Vagina (tissue), 2 donors: ENCODE results near the gene IFIT2. TPM values are rescaled to one million over a fixed set of nuclear protein-coding genes. Genes with fewer than 3 reads are reported as not detected.
A peak's percentile ranks its signal among the peaks of the same experiment; 100 is the strongest.
"Not testable (repeated sequence)": the region's sequence is repeated elsewhere in the genome, so short reads cannot be mapped to it uniquely, and the experiment has no call there.

Experiments used
- DNase-seq, 2 donors: peaks; one replicate each; pipeline ENCODE4 v3.0.0-alpha.2; 2017; ENCODE audit errors: extremely low spot score in 2 of 2
- H3K27ac ChIP-seq: fragments of 200-600 bp; sonication (generic); one replicate; pipeline ENCODE4 v1.5.1; 2019
- H3K27me3 ChIP-seq: fragments of 200-600 bp; sonication (generic); one replicate; pipeline ENCODE4 v1.5.1; 2019
- H3K36me3 ChIP-seq, 2 donors: fragments of 200-600 bp; sonication (generic); one replicate each; pipeline ENCODE4 v1.5.1; 2017 to 2019
- H3K4me1 ChIP-seq: fragments of 200-600 bp; sonication (generic); one replicate; pipeline ENCODE4 v1.5.1; 2019
- H3K4me3 ChIP-seq, 2 donors: fragments of 200-600 bp; sonication (generic); 1 replicate in 1 of 2; 2 replicates in 1 of 2; pipeline ENCODE4 v1.5.1; 2016 to 2019
- H3K9me3 ChIP-seq: fragments of 200-600 bp; sonication (generic); one replicate; pipeline ENCODE4 v1.5.1; 2019
- CTCF ChIP-seq, 3 experiments: fragments of 450-650 bp in 2 of 3; fragments of 200-600 bp in 1 of 3; sonication (generic) in 1 of 3; IDR thresholded peaks; one replicate each; pipeline ENCODE4 v1.5.1; 2017 to 2019; ENCODE audit warnings: antibody characterized with exemption in 3 of 3, mild to moderate bottlenecking in 2 of 3, moderate library complexity in 2 of 3
- POLR2A ChIP-seq, 2 donors: fragments of 450-650 bp; IDR thresholded peaks; one replicate each; pipeline ENCODE4 v1.6.1; 2017; ENCODE audit warnings: antibody characterized with exemption in 2 of 2, mild to moderate bottlenecking in 2 of 2, moderate library complexity in 2 of 2
- POLR2AphosphoS5 ChIP-seq, 2 donors: sonication (generic); formaldehyde crosslinking; IDR thresholded peaks; one replicate each; pipeline ENCODE4 v1.9.0; 2017; ENCODE audit warnings: antibody characterized with exemption in 2 of 2, mild to moderate bottlenecking in 2 of 2, low read depth in 1 of 2; ENCODE audit not compliant: insufficient read depth in 1 of 2
- intact Hi-C: fragments of 100-400 bp; cut with DNase I; formaldehyde crosslinking; loops from one replicate; pipeline ENCODE4 v1.15.1; 2023
- total RNA-seq: library from RNA; depleted of rRNA; stranded (reverse); fragments of >200 nt; gene quantifications from one replicate; pipeline ENCODE4 v1.2.3, GENCODE V29; 2016

Gene IFIT2
- 2.9 TPM for total RNA-seq

GRCh38 chr10:89301721-89302445 lies at the start of gene IFIT2:
Gene IFIT2 (plus strand): TSS chr10:89302046. CDS start chr10:89302124, 78 bp downstream.
- Histone ChIP-seq H3K27me3 (no peaks in the 10 kb centered on the region), H3K4me1 (peaks cover 39% of the 10 kb centered on the region), H3K27ac (peak within 1 kb of the TSS; percentile 89), H3K9me3 (no peaks in the 10 kb centered on the region), H3K36me3 (peaks cover 0 to 9% of the 10 kb centered on the region in 2 donors), H3K4me3 (peak within 1 kb of the TSS; percentile 38 to 54)
- no peak for DNase-seq
- TF ChIP-seq POLR2AphosphoS5 (IDR thresholded peaks at IDR 0.05; ENCODE audit: insufficient read depth in 1 of 2, low read depth in 1 of 2), result peak; percentile 14 to 80
- TF ChIP-seq CTCF (IDR thresholded peaks at IDR 0.05), result no peak
- TF ChIP-seq POLR2A (IDR thresholded peaks at IDR 0.05), result peak in 1 of 2 donors; percentile 38
- intact Hi-C loops, result no loop called here

- intact Hi-C loops, result no loop called here
- no peak overlapping the region for H3K27ac ChIP-seq
Measured at GRCh38 chr10:89252225-89252585, 49.6 kb upstream of the IFIT2 start.

GRCh38 chr10:89255091-89255579 lies 46.7 kb upstream of the IFIT2 start:
- DNase-seq, H3K27ac ChIP-seq, H3K27me3 ChIP-seq, intact Hi-C loops, H3K36me3 ChIP-seq, H3K4me3 ChIP-seq, H3K9me3 ChIP-seq: not testable (repeated sequence)
- H3K4me1 ChIP-seq, result peaks cover 10% of the 10 kb centered on the region

More at GRCh38 chr10:89252225-89252585, 49.6 kb upstream of the IFIT2 start:
- no peaks in the 10 kb centered on the region for H3K27me3 ChIP-seq
- no peaks in the 10 kb centered on the region for H3K36me3 ChIP-seq
- TF ChIP-seq POLR2A (IDR thresholded peaks at IDR 0.05) (no peak), CTCF (IDR thresholded peaks at IDR 0.05) (no peak), POLR2AphosphoS5 (IDR thresholded peaks at IDR 0.05; ENCODE audit: insufficient read depth in 1 of 2, low read depth in 1 of 2) (no peak)
- peak overlapping the region in 1 of 2 donors; percentile 89 for H3K4me3 ChIP-seq
- H3K9me3 ChIP-seq, result no peaks in the 10 kb centered on the region
- peaks cover 10% of the 10 kb centered on the region for H3K4me1 ChIP-seq
- no peak for DNase-seq

- no peak for DNase-seq
- Histone ChIP-seq H3K9me3 (no peaks in the 10 kb centered on the region), H3K4me1 (peaks cover 8% of the 10 kb centered on the region), H3K27me3 (no peaks in the 10 kb centered on the region), H3K36me3 (no peaks in the 10 kb centered on the region), H3K27ac (no peak overlapping the region), H3K4me3 (no peak overlapping the region)
- TF ChIP-seq CTCF (IDR thresholded peaks at IDR 0.05) (no peak), POLR2AphosphoS5 (IDR thresholded peaks at IDR 0.05; ENCODE audit: insufficient read depth in 1 of 2, low read depth in 1 of 2) (no peak), POLR2A (IDR thresholded peaks at IDR 0.05) (no peak)
- intact Hi-C loops, result no loop called here
Measured at GRCh38 chr10:89255793-89256192, 46.1 kb upstream of the IFIT2 start.

- DNase-seq, result no peak
- intact Hi-C loops, result no loop called here
- Histone ChIP-seq H3K9me3 (no peaks in the 10 kb centered on the region), H3K27me3 (no peaks in the 10 kb centered on the region), H3K4me3 (no peak overlapping the region), H3K27ac (no peak overlapping the region), H3K36me3 (no peaks in the 10 kb centered on the region), H3K4me1 (peaks cover 8% of the 10 kb centered on the region)
- no peak for TF ChIP-seq CTCF (IDR thresholded peaks at IDR 0.05)
- no peak for TF ChIP-seq POLR2AphosphoS5 (IDR thresholded peaks at IDR 0.05; ENCODE audit: insufficient read depth in 1 of 2, low read depth in 1 of 2)
- TF ChIP-seq POLR2A (IDR thresholded peaks at IDR 0.05), result no peak
Measured at GRCh38 chr10:89256340-89256739, 45.5 kb upstream of the IFIT2 start.
